Right lobe of liver (tissue), 4 donors: ENCODE data around the gene RAVER2.
A peak's percentile ranks its signal among the peaks of the same experiment; 100 is the strongest.

Experiments
- CTCF ChIP-seq, 4 donors: fragments of 200-600 bp in 3 of 4; fragments of 450-650 bp in 1 of 4; IDR thresholded peaks; one replicate each; pipeline versions ENCODE4 v1.5.1 to v1.8.0; 2016 to 2022; ENCODE audit warnings: antibody characterized with exemption in 4 of 4, mild to moderate bottlenecking in 2 of 4
- POLR2A ChIP-seq: fragments of 450-650 bp; IDR thresholded peaks from one replicate; pipeline ENCODE4 v1.6.1; 2017; ENCODE audit warnings: antibody characterized with exemption, mild to moderate bottlenecking
- donor health status: DM: no; HTN: no; CAD: no.
- donor health status: DM: no; HTN: no; CAD: no.
- donor health status: DM: no; HTN: yes; CAD: no.

DNA sequence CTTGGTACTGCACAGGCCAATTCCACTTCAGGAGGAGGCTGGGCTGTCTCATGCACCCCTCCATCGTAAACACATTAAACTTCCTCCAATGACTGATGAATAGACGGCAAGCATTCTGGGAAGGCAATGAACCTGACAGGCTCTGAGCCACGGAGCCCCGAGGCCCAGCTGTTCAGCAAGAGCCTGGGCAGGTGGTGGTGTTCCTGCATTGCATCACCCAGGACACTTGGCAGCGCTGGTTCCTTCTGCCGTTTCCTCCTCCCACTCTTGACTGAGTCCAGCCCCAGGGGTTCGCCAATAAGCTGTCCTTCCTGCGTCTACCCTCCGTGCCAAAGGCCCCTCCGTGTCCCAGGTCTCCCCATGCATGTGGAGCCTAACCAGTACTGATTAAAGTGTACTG, 111.7 kb downstream of the RAVER2 start:
- TF ChIP-seq CTCF (IDR thresholded peaks at IDR 0.05), result peak in 1 of 4 donors; percentile 17
- no peak for TF ChIP-seq POLR2A
